GM12891 (cell line): ENCODE data around the gene NSUN2.

Experiments used
- PAX5 ChIP-seq: IDR thresholded peaks from 2 replicates; pipeline ENCODE4 v1.6.1; 2011; ENCODE audit warnings: low read length, moderate library complexity, mild to moderate bottlenecking; ENCODE audit not compliant: insufficient read depth, severe bottlenecking
- POLR2A ChIP-seq: IDR thresholded peaks from 2 replicates; pipeline ENCODE4 v1.6.1; 2011; ENCODE audit warnings: low read depth, low read length, control low read depth
- SPI1 ChIP-seq: IDR thresholded peaks from 2 replicates; pipeline ENCODE4 v1.6.1; 2011; ENCODE audit warnings: low read depth, low read length, control low read depth
- TAF1 ChIP-seq: IDR thresholded peaks from 2 replicates; pipeline ENCODE4 v1.6.1; 2011; ENCODE audit warnings: low read depth, low read length, control low read depth

DNA sequence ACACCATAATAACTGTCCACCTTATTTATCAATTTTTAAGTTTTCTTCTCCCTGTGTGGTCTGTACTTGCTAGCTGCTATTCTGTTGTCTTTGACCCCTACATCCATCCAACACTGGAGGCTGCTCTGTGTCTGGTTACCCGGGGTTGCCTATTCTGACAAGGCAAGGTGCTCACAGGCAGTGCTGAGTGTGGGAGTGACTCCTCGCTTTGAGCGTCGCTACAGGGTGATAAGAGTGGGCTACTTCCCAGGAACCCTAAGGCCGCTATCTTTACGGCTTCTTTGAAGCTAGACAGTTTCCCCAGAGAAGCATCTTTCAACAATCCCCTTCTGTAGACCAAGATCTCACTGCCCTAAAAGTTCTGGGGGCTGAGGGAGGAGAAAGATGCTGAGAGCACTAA is 35.3 kb downstream of the NSUN2 start:
- TF ChIP-seq TAF1 (no peak), POLR2A (no peak; the same call in 1 of the 2 replicates), PAX5 (no peak), SPI1 (no peak)
